Measurements from ENCODE around the gene RPS6KA2.
"Not testable (repeated sequence)": the region's sequence is repeated elsewhere in the genome, so short reads cannot be mapped to it uniquely, and the experiment has no call there.

RPS6KA2 gene

DNA sequence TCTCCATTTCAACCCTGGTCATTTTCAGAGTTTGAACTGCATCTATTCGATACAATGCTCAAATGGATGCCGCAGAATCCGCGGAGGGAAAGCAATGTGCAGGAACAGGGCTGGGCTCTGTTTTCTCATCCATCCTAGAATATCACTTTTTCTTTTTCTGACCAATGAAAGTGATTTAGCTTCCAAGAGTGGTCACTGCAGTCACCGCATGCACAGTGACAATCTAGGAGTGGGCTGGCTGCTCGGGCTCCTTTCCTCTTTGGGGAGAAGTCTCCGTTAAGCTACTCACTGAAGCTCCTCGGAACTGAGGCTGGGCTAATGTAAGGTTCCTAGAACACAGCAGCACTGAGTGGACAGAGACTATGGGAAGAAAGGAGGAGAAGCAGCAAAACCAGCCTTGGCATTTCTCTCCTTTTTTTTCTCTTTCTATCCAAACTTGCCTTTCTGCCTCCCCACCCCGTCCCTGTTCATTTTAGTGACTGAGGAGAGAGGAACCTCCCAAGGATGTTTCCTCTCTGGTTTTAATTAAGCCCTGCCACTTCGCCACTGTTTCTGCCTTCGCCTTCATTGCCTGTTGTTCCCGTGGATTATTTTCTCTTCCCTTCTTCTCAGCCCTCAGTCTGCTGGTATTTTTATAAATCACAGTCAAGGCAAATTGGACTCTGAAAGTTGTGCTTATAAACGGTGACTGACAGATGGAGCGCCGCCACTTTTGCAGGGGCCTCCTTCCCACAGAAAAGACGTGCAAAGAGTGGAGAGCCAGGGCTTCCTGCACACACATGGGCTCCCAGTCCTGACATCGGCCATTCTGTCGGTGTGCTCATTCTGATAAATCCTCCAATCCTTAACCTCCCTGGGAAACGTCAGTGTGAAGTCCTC lies 81.7 kb downstream of the RPS6KA2 start:
- DNase-seq = no peak

DNA sequence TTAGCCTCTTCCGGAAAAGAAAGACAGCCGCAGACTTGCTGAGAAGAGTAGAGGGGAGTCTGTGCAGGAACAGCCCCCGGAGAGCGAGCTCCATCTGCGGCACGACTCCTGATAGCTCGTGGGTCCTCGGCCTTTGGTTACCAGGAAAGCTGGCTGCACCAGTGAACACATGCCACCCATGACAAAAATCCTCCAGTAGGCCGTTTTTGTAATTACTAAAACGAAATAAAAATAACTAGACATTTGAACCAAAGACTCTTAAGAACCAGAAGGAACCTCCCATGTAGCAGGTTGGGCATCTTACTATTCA lies 82.8 kb downstream of the RPS6KA2 start:
- DNase-seq = no peak

DNA sequence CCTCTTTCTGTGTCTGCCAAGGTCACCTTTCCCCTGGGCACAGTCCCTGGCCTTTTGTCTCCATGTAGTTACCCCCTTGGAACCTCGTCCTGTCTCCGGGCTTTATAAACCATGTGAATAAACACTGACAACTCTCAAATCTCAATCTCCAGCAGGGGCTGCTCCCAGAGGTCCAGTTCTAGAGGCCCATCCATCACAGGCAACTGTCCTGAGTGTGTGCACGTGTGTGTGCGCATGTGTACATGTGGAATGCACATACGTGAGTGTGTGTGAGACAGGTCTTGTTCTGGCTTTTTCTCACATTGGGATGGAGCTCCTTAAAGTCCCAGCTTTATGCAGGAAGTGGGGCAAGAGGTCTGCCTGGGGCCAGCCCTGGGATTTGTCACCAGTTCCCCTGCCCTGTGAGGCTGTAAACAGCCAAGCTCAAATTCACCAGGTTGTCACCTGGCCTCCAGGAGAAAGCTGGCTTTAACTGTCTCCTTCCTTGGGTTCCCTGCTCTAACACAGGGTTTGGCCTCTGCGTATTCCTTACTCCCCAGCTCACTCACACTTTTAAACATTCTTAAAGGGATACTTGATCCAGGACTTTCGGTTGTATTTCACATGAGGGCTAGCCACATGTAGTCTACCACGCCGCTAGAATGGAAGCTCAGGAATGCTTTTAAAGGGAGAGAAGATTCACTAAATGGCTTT lies 83.3 kb downstream of the RPS6KA2 start:
- no peak for DNase-seq

DNA sequence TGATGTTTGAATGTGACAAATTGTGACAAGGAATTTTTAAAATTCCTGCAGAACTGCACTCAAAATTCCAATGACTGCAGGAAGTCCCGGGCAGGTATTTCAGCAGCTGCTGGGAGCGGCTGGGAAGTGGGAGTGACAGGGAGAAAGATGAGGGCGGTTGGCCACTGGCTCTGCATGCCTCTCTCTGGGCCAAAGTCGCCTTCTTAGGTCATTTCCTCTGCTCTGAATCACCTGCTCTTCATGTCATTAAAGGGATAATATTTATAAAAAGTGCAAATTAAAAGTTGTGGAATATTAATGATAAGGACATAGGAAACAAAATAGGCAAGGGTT lies 84.5 kb downstream of the RPS6KA2 start:
- no peak for DNase-seq

DNA sequence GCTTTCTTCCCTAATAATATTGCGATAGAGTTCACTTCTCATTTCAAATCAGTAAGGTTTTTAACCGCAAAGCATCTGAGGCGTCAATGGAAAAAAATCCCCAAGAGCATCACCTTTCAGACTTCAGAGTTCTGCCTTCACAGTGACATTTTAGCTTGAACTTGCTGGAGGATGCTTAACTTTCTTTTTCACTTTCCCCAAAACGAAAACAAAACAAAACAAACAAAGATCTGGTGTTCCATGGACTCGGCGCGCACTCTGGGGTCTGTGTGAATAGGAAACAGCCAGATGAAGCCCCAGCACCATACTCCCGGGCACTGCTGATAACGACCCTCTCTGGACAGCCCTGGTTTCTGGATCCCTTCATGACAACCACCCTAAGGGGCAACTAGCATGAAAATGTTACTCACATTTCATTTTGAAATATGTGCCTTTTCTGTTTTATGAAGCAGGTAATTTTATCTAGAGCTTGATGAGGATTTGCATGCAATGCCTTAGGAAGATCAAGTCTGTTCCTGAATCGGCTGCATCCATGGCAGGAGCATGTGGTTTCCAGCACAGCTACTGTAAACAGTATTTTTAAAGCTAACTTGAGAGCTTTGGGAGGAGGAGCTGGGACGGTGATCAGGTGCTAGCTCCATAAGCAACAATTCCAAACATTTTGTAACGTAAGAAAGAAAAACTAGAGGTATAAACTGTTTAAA lies 85.0 kb downstream of the RPS6KA2 start:
- DNase-seq = no peak

DNA sequence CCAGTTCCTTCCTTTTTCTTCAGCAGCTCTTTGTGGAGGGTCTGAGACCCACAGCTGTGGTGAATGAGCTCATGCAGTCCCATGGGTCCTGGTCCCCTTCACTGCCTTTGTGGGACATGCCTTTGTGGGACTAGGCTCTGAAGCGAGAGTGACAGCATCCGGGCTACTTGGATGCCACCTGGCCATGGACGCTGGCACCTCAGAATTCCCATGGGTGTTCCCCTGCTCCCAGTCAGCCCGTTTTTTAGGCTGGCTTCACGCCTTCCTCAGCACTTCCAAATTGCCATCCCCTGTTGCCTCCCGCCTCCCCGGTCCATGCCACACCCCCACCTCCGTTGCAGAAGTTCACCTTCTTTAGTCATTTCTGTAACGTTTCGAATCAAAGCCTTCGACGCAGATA lies 85.7 kb downstream of the RPS6KA2 start:
- no peak for DNase-seq

DNA sequence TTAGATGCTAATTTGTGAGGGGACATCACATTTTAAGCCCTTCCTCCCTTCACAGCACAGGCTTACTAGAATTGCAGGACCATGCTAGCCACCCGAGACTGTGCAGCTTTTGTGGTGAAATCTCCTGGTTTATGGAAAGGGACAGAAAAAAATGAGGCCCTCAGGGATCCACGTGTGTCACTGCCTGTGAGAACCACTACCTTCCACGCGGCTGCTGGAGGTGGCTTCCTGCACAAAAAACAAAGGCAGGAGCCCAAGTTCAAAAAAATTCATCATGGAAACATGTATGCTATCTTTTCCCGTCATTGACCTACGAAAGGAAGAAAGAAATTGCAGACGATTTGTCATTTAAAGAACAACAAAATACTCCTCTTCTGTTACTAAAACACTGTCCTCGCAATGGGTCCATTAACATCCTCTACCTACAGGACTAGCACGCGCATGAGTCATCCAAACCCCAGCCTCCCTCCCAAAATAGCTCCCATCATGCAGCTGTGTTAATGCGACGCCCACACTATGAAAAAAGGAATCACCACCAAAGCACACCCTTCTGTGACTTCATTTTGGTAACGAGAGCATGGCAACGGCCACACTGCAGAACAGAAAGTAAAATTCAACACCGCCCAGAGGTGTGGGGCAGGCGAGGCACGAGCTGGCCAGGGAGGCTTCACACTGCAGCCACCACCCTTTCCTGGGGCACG lies 86.3 kb downstream of the RPS6KA2 start:
- DNase-seq = no peak

DNA sequence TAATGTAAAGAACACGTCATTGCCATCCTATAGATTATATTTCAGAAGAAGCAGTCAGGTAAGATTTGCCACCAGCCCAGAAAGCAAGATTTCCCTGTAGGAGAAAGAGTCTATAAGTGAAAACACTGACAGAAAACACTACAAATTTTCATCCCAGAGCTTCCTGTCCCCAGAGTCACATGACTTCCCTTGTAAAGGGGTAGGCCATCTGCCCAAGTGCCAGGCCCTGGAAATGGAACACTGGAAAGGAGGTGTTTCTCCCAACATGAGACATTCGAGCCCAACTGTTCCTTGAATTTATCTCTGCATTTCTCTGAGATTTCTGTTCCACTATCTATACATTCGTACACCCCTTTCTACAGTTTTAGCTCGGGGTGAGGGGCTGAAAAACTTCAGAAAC lies 87.5 kb downstream of the RPS6KA2 start:
- no peak for DNase-seq

DNA sequence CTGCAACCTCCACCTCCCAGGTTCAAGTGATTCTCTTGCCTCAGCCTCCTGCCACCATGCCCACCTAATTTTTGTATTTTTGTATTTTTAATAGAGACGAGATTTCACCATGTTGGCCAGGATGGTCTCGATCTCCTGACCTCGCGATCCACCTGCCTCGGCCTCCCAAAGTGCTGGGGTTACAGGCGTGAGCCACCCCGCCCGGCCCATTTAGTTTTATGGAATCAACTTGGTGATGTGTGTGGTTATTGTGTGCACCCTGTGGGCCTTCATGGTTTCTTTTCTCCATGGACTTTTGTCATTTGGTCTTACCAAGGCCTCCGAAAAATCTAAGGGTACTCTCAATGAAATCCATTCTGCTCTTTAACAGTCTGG lies 88.1 kb downstream of the RPS6KA2 start:
- DNase-seq = not testable (repeated sequence)

DNA sequence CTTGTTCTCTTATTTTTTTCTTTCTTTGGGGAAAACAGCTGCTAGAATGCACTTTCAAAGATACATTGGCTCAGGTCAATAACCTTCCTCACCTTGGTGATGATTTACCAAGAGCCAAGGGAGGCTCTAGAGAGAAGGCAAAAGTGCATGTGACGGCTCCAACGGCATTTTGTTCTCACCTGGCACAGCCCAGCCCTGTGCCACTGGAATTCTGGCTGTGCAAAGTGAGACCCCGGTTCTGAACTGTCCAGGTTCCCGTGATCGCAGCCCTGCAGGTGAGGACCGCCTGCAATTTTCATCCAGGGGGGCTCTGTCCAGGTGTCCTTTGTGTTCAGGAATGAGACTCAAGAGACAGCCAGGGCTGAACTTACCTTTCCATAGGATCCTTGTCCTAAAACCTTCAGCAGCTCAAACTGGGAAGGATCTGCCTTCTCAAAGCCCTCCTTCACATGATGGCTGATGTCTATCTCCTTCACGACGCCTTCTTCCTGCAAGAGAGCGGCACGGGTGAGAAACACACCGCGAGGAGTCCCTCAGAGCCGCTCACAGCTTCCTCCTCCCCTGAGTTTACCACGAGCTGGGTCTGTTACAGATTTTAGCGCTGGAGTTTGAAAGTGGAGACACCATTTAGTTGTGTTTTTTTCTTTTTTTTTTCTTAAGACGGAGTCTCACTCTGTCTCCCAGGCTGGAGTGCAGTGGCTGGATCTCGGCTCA lies 88.6 kb downstream of the RPS6KA2 start:
- no peak for DNase-seq

DNA sequence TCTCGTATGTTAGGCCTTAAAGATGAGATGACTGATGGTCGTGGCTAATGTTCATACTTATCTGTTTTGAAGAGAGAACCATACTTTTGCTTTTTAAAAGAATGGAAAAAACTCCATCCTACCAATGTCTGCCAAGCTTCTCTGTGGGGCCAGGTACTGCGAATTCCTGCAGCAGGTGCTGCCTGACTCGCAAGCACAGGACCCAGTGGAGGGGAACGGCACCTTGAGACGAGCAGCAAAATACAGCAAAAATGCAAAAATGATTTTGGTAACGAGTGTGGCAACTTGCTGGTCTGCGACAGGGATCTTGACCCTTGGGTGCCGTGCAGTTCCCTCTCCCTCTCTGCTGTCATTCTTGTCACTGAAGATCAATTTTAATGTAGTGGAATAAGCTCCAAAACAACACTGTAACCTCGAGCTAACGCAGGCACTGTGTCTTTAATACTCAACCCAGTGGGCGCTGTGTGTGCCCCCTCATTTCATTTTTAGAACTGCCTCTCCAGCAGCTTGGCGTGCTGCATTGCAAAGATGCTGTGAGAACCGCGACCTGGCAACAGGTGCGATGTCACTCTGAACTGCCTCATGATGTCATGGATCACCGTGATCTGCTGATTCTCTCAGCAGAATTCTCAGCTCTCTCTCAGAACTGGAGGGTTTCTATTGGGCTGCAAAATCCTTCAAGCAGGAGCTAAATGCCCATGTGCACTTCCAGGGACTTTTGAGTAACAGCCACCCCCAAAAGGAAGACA lies 92.2 kb downstream of the RPS6KA2 start:
- no peak for DNase-seq

DNA sequence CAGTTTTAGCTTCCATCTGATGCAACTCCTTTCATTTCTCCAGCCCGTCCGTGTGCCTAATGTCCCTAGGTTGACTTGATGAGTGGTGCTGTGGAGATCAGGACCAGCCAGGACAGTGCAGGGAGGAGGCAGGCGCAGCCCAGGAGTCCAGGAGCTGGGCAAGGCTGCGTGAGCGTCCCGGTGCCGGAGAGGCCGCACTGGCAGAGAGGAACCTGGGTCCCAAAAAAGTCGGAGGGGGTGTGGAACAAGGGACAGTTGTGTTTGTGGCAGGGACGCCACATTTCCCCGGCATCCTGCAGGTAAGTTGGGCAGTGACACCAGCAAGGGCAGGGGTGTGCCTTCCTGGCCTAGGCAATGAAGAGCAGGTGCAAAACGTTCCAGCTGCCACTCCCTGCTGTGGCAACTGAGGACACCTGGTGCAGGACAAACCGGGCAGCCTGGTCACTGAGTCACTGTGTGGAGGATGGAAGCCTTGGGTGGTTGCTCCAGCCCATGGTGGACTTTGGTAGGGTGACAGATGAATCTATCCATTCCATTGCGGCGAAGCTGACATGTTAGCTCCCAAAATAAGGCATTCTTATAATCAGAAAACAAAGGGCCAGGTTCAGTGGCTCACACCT lies 93.7 kb downstream of the RPS6KA2 start:
- no peak for DNase-seq

DNA sequence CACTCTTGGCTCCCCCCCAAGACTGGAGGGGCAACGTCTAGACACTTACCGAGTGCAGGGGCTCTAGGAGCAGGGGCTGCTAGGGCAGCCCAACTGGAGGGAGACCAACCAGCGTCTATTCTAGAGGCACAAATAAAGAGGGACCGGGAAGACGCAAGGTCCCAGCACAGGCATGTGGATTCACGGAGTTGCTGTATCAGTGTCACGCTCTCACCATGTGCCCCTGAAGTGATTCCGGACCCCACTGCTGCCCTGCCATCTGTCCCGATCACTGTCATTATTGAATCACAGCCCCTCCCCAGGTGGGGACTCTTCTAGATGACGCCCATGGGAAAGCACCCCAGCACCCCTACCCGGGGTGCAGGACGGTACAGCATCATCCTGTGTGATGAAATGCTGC lies 94.7 kb downstream of the RPS6KA2 start:
- DNase-seq = no peak

DNA sequence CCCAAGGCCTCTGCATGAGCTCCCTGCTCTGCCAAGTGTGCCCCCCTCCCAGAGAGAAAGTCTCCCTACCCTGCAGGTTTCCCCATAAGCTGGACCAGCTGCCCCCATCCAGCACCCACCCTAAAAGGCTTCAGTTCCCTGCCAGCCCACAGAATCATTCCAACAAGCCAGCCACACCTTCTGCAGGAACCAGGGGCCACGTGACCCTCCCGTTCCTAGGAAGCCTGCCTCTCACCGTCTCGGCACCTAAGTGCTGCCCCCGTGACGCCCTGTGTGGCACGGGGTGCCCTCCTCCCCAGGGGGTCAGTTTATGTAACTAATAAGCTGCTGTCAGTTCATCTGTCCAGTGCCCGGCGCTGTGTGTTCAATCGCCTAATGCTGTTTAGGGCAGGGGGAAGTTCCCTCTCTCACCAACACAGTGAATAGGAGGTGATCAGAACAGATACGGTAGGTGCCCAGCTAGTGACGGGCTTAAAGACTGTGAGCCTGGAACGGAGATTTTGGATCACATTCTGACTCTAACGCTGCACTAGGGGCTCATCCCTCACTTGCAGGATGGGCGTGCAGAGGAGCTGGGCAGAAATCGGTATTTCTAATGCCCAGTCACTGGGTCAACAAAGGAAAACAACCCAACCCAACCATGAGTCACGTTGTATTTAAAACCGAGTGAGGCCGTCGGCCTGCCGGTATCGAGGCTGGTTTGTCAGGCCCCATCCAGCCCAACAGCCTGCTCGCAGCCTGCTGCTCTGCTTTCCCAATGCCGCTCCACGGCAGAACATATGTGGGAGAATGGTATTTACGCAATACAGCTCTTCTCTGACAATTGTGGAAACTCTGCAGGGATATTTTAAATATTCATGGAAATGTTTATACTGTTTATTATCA lies 96.6 kb downstream of the RPS6KA2 start:
- no peak for DNase-seq

DNA sequence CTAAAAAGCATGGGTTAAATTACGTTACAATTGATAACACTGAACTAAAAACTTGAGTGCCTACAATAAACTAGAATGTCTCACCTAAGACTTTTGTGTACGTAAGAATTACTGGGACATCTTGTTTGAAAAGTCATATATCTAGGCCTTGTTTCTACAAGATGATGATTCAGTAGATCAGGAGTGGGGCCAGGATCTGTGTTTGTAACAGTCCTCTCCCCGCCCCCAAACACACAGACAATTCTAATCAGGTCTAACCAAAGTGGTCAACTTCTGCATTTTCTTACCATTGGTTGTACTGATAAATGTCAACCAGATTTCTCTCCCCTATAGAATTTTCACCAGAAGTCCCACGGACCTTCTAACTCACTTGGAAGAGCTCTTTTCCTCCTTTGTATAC lies 97.5 kb downstream of the RPS6KA2 start:
- no peak for DNase-seq

DNA sequence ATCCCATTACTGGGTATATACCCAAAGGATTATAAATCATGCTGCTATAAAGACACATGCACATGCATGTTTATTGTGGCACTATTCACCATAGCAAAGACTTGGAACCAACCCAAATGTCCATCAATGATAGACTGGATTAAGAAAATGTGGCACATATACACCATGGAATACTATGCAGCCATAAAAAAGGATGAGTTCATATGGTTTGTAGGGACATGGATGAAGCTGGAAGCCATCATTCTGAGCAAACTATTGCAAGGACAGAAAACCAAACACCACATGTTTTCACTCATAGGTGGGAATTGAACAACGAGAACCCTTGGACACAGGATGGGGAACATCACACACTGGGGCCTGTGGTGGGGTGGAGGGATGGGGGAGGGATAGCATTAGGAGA lies 98.0 kb downstream of the RPS6KA2 start:
- not testable (repeated sequence) for DNase-seq

DNA sequence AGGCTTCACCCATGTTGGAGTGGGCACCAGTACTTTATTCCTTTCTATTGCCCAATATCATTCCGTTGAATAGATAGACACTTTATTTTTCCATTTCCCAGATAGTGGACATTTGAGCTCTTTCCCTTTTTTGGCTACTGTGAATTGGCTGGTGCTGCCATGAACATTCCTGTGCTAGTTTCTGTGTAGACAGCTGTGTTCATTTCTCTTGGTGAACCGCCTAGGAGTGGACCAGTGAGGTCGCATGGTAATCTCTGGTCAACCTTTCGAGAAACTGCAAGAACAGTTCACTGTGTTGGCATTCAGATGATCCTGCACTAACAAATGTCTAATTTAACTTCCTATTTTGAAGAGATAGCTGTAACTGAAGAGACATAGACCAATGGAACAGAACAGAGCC lies 99.2 kb downstream of the RPS6KA2 start:
- no peak for DNase-seq

DNA sequence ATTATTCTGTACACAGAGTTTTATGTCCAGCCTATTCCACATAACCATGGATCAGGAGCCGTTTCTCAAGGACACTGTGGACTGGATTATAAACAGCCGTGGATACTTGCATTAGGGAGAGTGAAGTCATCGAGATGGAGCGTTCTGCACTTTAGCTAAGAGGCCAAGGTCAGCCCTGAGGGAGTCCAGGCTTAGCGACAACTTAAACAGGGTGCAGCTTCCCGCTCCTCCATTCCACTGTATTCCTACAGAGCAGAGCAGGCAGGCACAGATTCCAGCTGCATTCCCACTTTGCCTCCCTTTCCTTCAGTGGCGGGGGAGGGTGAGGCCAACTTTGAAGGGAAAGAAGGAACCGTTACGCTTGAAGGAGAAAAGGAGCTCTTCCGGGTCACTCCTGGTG lies 100.1 kb downstream of the RPS6KA2 start:
- DNase-seq = no peak

DNA sequence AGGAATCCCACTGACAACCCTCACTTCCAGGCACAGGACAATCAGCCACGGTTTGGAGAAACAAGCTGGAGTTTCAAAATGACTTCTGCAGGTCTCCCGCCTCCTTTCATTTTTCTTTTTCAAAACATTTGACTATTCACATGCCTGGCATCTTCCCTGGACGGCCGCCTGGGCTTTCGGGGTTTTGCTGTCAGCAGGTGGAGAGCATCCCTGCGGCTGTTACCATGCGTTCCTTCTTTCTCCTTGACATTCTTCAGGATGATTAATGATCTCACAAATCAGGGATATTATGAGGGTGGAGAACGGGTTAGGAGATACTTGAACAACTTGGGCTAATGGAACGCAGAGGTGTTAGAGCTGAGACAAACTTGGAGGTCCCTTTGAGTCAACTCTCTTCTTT lies 101.5 kb downstream of the RPS6KA2 start:
- no peak for DNase-seq

DNA sequence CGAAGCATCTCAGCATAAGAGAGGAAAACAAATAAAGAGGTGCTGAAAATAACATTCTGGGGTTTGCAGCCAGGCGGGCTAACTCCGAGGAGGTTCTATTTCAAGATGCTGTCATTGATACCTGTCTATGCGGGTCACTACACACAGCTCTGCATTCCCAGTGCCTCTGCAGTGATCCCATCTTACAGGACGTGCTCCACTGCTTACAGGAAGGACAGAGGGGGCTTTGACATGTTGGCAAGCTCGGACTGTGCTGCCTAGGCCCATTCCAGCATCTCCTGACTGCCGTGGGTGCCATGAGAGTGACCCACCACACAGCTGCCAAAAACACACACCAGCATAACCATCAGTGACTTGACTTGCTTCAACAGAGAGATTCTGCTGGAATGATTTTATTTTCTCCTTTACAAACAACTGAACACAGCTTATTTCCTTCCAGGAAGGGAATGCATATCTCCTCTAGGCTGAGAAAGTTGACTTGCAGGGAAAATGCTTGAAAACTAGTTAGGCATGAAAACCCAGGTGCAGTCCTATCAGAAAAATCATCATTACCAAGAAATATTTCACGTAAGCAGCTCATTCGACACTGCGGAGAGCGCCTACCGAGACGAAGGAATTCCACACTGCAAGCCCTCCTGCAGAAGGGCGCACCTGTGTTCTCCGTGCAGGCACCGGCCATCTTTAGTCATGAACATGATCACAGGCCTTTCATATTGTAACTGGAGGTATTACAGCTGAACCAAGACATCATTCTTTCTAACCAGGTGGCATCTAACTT lies 103.1 kb downstream of the RPS6KA2 start:
- no peak for DNase-seq

All from NCI-H2029 (cell line).